ENCODE results near the gene HNF4A. TPM values are rescaled to one million over a fixed set of nuclear protein-coding genes. Genes with fewer than 3 reads are reported as not detected.

HNF4A gene
- total and polyA plus RNA-seq, 2 of the 4 experiments (the other 2 are of a cell fraction) = not detected

DNA sequence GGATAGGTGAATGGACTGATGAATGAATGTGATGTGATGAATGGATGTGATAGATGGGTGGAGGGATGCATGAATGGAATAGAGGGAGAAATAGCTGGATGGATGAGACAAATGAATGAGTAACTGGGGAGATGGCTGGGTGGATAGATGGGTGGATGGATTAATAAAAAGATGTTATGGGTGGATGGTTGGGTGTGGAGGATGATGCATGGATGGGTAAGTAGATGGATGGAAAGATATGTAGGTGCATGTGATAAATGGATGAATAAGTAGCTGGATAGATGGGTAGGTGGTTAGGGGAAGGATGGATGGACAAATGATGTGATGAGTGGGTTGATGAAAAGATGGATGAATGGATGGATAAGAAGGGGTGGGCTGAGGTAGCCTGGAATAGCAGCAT, 4.7 kb downstream of the HNF4A start:
- H3K14ac ChIP-seq (replicated peaks; ENCODE audit: low read depth, low read length) = no peak overlapping the region
- H2AK9ac ChIP-seq (replicated peaks; ENCODE audit: low read depth, low read length, poor library complexity) = no peak overlapping the region
- no peaks in the 10 kb centered on the region for H3K9me1 ChIP-seq (ENCODE audit: insufficient read depth, low read length)
- H3K18ac ChIP-seq (ENCODE audit: low read depth, low read length) = no peak overlapping the region
- TF ChIP-seq SMC3 (IDR thresholded peaks at IDR 0.05; ENCODE audit: low read depth, low read length) = no peak
- no peak for TF ChIP-seq CEBPB (IDR thresholded peaks at IDR 0.05; ENCODE audit: low read depth, low read length)
- no peak for TF ChIP-seq RCOR1 (IDR thresholded peaks at IDR 0.05; ENCODE audit: insufficient replicate concordance, low read length)
- no peak for TF ChIP-seq NFE2L2 (IDR thresholded peaks at IDR 0.05; ENCODE audit: low read depth, low read length)
- no peak for TF ChIP-seq MAFK (IDR thresholded peaks at IDR 0.05; ENCODE audit: low read depth, low read length)
- no peak for TF ChIP-seq RFX5 (IDR thresholded peaks at IDR 0.05; ENCODE audit: low read depth, low read length)
- TF ChIP-seq POLR2A (IDR thresholded peaks at IDR 0.05; ENCODE audit: low read depth, low read length) = no peak
- TF ChIP-seq, protein P1, sequence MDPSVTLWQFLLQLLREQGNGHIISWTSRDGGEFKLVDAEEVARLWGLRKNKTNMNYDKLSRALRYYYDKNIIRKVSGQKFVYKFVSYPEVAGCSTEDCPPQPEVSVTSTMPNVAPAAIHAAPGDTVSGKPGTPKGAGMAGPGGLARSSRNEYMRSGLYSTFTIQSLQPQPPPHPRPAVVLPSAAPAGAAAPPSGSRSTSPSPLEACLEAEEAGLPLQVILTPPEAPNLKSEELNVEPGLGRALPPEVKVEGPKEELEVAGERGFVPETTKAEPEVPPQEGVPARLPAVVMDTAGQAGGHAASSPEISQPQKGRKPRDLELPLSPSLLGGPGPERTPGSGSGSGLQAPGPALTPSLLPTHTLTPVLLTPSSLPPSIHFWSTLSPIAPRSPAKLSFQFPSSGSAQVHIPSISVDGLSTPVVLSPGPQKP (IDR thresholded peaks at IDR 0.05; ENCODE audit: borderline replicate concordance, low read depth, low read length) = no peak
- TF ChIP-seq, protein P2, sequence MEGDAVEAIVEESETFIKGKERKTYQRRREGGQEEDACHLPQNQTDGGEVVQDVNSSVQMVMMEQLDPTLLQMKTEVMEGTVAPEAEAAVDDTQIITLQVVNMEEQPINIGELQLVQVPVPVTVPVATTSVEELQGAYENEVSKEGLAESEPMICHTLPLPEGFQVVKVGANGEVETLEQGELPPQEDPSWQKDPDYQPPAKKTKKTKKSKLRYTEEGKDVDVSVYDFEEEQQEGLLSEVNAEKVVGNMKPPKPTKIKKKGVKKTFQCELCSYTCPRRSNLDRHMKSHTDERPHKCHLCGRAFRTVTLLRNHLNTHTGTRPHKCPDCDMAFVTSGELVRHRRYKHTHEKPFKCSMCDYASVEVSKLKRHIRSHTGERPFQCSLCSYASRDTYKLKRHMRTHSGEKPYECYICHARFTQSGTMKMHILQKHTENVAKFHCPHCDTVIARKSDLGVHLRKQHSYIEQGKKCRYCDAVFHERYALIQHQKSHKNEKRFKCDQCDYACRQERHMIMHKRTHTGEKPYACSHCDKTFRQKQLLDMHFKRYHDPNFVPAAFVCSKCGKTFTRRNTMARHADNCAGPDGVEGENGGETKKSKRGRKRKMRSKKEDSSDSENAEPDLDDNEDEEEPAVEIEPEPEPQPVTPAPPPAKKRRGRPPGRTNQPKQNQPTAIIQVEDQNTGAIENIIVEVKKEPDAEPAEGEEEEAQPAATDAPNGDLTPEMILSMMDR (conservative IDR thresholded peaks at IDR 0.05; ENCODE audit: low read depth, low read length) = no peak
- no peak for TF ChIP-seq FOS (IDR thresholded peaks at IDR 0.05; ENCODE audit: low read depth, low read length)
- no peak for TF ChIP-seq MAZ (IDR thresholded peaks at IDR 0.05; ENCODE audit: borderline replicate concordance, low read depth, low read length)
- TF ChIP-seq MXI1 (IDR thresholded peaks at IDR 0.05; ENCODE audit: borderline replicate concordance, low read depth, low read length) = no peak
- no peak overlapping the region for H2AK5ac ChIP-seq (ENCODE audit: low read depth, low read length)
- in situ Hi-C loops (cut with MboI; ENCODE audit: low sequenced_read_pairs) (no loop called here), dilution Hi-C loops (cut with HindIII; ENCODE audit: low sequenced_read_pairs, unreplicated experiment) (no loop called here), intact Hi-C loops (cut with micrococcal nuclease) (no loop called here)
- no peak overlapping the region for H3K56ac ChIP-seq (ENCODE audit: extremely low read depth, insufficient read depth, low read length)
- no peak for DNase-seq
- no peak overlapping the region for H3K4ac ChIP-seq (ENCODE audit: low read depth, low read length)
- no peak overlapping the region for H2AFZ ChIP-seq (replicated peaks; ENCODE audit: low read length, poor library complexity)
- ChIA-PET CTCF (no interaction called here), POLR2A (ENCODE audit: unreplicated experiment) (interaction anchor here (0.6 kb wide), 1 partner anchor 156 kb away, joined by 4 read pairs; no protein-coding TSS in a partner anchor)
- H2BK5ac ChIP-seq (ENCODE audit: low read depth, low read length, poor library complexity, severe bottlenecking) = no peak overlapping the region
- no TSS peak for BruUV-seq (replicated peaks)
- no peak overlapping the region for H4K5ac ChIP-seq (ENCODE audit: low read depth, low read length)
- H3K9me3 ChIP-seq (ENCODE audit: control insufficient read depth, insufficient read depth, low read length) = no peaks in the 10 kb centered on the region
- peaks cover 28% of the 10 kb centered on the region for H3K27me3 ChIP-seq (ENCODE audit: control insufficient read depth, insufficient read depth, low read length)
- H4K91ac ChIP-seq (ENCODE audit: insufficient read depth, low read depth, low read length) = no peak overlapping the region
- H3K4me3 ChIP-seq (ENCODE audit: insufficient read depth, low read depth, low read length) = no peak overlapping the region
- H3K27ac ChIP-seq (ENCODE audit: insufficient read depth, low read length) = no peak overlapping the region
- H2BK15ac ChIP-seq (ENCODE audit: low read depth, low read length) = no peak overlapping the region
- no peak for ATAC-seq (ENCODE audit: low read depth)
- H4K8ac ChIP-seq (ENCODE audit: low read depth in 2 of 2, low read length in 2 of 2) = no peak overlapping the region
- H2BK20ac ChIP-seq (ENCODE audit: low read depth, low read length) = no peak overlapping the region
- no peak overlapping the region for H3K9ac ChIP-seq (ENCODE audit: low read depth, low read length)
- no peak overlapping the region for H2BK120ac ChIP-seq (ENCODE audit: low read depth, low read length)
- no peak overlapping the region for H3K23ac ChIP-seq (ENCODE audit: low read depth, low read length)
- no peaks in the 10 kb centered on the region for H4K20me1 ChIP-seq (ENCODE audit: insufficient read depth, low read length)
- H3K4me2 ChIP-seq (ENCODE audit: low read depth, low read length) = no peak overlapping the region
- H3K36me3 ChIP-seq (ENCODE audit: control insufficient read depth, insufficient read depth, low read length) = no peaks in the 10 kb centered on the region
- H3K79me1 ChIP-seq (ENCODE audit: low read depth in 1 of 2, low read length in 2 of 2) = no peaks in the 10 kb centered on the region
- no peaks in the 10 kb centered on the region for H3K4me1 ChIP-seq (ENCODE audit: control insufficient read depth, insufficient read depth, low read length)
